Smooth muscle cell (in vitro differentiated cells): ENCODE results near the gene IRGC. TPM values are rescaled to one million over a fixed set of nuclear protein-coding genes. Genes with fewer than 3 reads are reported as not detected.

Experiments
- DNase-seq: peaks from one replicate; lab custom pipeline; 2025; ENCODE audit not compliant: unreplicated experiment; lab: John Stamatoyannopoulos, UW
- H2AFZ ChIP-seq: fragments of 200-600 bp; sonication (generic); 2 replicates; pipeline ENCODE4 v1.6.0; 2016; ENCODE audit warnings: antibody characterized with exemption, low read depth, mild to moderate bottlenecking
- H3F3A ChIP-seq: fragments of 200-600 bp; sonication (generic); 2 replicates; pipeline ENCODE4 v1.6.0; 2017; ENCODE audit warnings: antibody characterized with exemption, low read depth
- H3K27ac ChIP-seq: fragments of 200-600 bp; sonication (generic); 2 replicates; pipeline ENCODE4 v1.5.1; 2016; ENCODE audit warnings: low read depth, mild to moderate bottlenecking
- H3K27me3 ChIP-seq: fragments of 200-600 bp; sonication (generic); 2 replicates; pipeline ENCODE4 v1.6.1; 2016; ENCODE audit warnings: low read depth, mild to moderate bottlenecking
- H3K36me3 ChIP-seq: fragments of 200-600 bp; sonication (generic); 2 replicates; pipeline ENCODE4 v1.5.1; 2016; ENCODE audit warnings: low read depth
- H3K4me1 ChIP-seq: fragments of 200-600 bp; sonication (generic); 2 replicates; pipeline ENCODE4 v1.5.1; 2016; ENCODE audit warnings: low read depth
- H3K4me2 ChIP-seq: fragments of 200-600 bp; sonication (generic); 2 replicates; pipeline ENCODE4 v1.6.0; 2016; ENCODE audit warnings: mild to moderate bottlenecking
- H3K4me3 ChIP-seq: fragments of 200-600 bp; sonication (generic); 2 replicates; pipeline ENCODE4 v1.5.1; 2016; ENCODE audit warnings: mild to moderate bottlenecking
- H3K79me2 ChIP-seq: fragments of 200-600 bp; sonication (generic); 2 replicates; pipeline ENCODE4 v1.6.0; 2016; ENCODE audit warnings: low read depth, mild to moderate bottlenecking
- H3K9ac ChIP-seq: fragments of 200-600 bp; sonication (generic); 2 replicates; pipeline ENCODE4 v1.6.0; 2016; ENCODE audit warnings: low read depth
- H3K9me3 ChIP-seq: fragments of 200-600 bp; sonication (generic); replicated peaks from 2 replicates; pipeline ENCODE4 v1.5.1; 2016; ENCODE audit warnings: low read depth
- H4K20me1 ChIP-seq: fragments of 200-600 bp; sonication (generic); 2 replicates; pipeline ENCODE4 v1.6.0; 2016; ENCODE audit warnings: low read depth
- WGBS: methylation state at CpG from one replicate; pipeline ENCODE4 v1.1.7; 2016; ENCODE audit warnings: low lambda C conversion rate; 5-methylcytosine and 5-hydroxymethylcytosine counted together
- polyA plus RNA-seq: library from polyadenylated mRNA; unstranded; fragments of >200 nt; fragmentation: Nextera tagmentation; extraction: Ambion mirVana; gene quantifications from 2 replicates; pipeline ENCODE4 v1.2.1, GENCODE V29; 2016
- total RNA-seq: library from RNA; depleted of rRNA; stranded (reverse); fragments of >200 nt; gene quantifications from 2 replicates; pipeline ENCODE4 v1.2.3, GENCODE V29; 2014
- TF ChIP-seq, protein P1 (sequence below): fragments of 200-600 bp; sonication (generic); IDR thresholded peaks from 2 replicates; pipeline ENCODE4 v1.5.1; 2017; ENCODE audit warnings: borderline replicate concordance, mild to moderate bottlenecking, antibody characterized with exemption; ENCODE audit not compliant: insufficient read depth, poor library complexity, severe bottlenecking

The IRGC gene
- total and polyA plus RNA-seq, 2 experiments from 2014 or later: not detected

DNA sequence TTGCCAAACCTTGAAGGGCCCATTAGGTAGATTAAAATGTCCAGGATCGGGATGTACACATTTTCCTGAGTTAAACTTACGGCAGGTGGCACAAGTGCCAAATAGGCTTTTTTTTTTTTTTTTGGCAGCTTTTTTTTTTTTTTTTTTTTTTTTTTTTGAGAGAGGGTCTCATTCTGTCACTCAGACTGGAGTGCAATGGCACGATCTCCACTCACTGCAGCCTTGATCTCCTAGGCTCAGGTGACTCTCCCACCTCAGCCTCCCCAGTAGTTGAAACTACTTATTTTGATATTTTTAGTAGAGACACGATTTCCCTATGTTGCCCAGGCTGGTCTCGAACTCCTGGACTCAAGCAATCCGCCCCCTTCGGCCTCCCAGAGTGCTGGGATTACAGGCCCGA lies 9.0 kb downstream of the IRGC start:
- no peaks in the 10 kb centered on the region for H3K27me3 ChIP-seq

DNA sequence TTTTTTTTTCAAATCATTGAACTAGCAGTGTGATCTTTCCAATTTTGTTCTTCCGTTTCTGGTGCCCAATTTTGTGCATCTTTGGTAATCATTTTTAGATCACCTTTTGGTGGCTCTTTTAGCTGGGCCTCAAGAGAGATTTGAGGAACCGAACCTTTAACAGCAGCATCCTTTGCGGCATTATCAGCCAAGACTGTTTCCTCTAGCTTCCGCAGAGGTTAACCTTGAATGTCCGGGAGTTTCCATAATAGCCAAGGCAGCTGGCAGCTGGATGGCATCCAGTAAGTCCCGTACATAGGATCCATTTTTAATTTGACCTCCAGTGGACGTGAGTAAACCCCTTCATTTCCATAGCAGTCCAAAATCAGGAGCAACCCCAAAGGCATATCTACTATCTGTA lies 9.6 kb downstream of the IRGC start:
- no peaks in the 10 kb centered on the region for H3K4me1 ChIP-seq

More for the DNA sequence above, 9.0 kb downstream of the IRGC start:
- H3K9me3 ChIP-seq: no peaks in the 10 kb centered on the region
- no peak overlapping the region for H3K9ac ChIP-seq
- WGBS: 91% methylated on average over 8 of the region's 8 CpGs
- no peaks in the 10 kb centered on the region for H3K36me3 ChIP-seq
- DNase-seq: no peak
- no peaks in the 10 kb centered on the region for H3K4me1 ChIP-seq
- H4K20me1 ChIP-seq: no peaks in the 10 kb centered on the region
- H3F3A ChIP-seq: no peaks in the 10 kb centered on the region
- TF ChIP-seq, protein P1, sequence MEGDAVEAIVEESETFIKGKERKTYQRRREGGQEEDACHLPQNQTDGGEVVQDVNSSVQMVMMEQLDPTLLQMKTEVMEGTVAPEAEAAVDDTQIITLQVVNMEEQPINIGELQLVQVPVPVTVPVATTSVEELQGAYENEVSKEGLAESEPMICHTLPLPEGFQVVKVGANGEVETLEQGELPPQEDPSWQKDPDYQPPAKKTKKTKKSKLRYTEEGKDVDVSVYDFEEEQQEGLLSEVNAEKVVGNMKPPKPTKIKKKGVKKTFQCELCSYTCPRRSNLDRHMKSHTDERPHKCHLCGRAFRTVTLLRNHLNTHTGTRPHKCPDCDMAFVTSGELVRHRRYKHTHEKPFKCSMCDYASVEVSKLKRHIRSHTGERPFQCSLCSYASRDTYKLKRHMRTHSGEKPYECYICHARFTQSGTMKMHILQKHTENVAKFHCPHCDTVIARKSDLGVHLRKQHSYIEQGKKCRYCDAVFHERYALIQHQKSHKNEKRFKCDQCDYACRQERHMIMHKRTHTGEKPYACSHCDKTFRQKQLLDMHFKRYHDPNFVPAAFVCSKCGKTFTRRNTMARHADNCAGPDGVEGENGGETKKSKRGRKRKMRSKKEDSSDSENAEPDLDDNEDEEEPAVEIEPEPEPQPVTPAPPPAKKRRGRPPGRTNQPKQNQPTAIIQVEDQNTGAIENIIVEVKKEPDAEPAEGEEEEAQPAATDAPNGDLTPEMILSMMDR: no peak
- H3K27ac ChIP-seq: no peak overlapping the region
- no peak overlapping the region for H3K4me2 ChIP-seq
- no peaks in the 10 kb centered on the region for H3K79me2 ChIP-seq
- no peak overlapping the region for H3K4me3 ChIP-seq
- H2AFZ ChIP-seq: no peak overlapping the region

DNA sequence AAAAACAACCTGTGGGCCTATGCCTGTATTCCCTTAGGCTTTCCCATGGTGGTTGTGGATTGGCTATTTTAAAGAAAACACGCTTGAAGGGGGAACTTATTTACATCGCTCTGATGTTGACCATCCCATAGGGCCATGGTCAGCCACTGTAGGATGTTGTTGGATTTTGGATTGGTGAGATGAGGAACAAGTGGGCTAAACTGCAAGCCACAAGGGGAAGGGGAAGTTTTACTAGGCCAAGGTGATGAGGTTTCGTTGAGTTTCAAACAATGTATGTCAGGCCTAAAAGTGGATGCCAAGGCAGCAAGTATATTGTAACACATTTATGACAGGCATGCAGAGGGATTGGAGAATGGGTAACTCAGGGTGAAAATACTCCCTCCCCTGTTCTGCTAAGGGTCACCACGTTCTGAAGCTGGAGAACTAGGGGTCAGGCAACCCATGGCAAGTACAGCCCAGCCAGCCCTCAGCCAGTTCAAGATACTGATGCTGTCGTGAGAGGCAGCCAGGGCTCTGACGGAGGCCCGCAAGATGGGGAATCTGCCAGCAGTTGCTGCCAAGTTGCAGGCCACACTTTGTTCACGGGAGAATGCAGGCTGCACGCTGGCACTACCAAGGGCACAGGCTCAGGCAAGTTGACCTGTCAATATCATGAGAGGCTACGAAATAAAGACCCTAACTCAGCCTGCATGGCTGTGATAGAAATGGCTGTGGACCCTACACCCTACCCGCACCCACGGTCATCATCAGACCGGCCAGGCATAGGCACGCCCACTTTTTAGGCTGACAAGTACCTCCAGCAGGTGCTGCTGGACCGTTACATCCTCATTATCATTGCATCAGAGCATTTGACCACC lies 11.1 kb downstream of the IRGC start:
- Histone ChIP-seq H3K4me1 (no peaks in the 10 kb centered on the region), H3K27me3 (no peaks in the 10 kb centered on the region), H3K27ac (no peak overlapping the region), H3K9me3 (no peaks in the 10 kb centered on the region), H3K4me2 (no peak overlapping the region), H3K36me3 (no peaks in the 10 kb centered on the region), H2AFZ (no peak overlapping the region), H3K4me3 (no peak overlapping the region), H4K20me1 (no peaks in the 10 kb centered on the region), H3F3A (no peaks in the 10 kb centered on the region), H3K9ac (no peak overlapping the region), H3K79me2 (no peaks in the 10 kb centered on the region)
- DNase-seq: no peak
- TF ChIP-seq, protein P1: no peak
- WGBS: 87% methylated on average over 15 of the region's 15 CpGs

More for the DNA sequence above, 9.6 kb downstream of the IRGC start:
- Histone ChIP-seq H3K27me3 (no peaks in the 10 kb centered on the region), H3K27ac (no peak overlapping the region), H3K79me2 (no peaks in the 10 kb centered on the region), H3K9me3 (no peaks in the 10 kb centered on the region), H3K9ac (no peak overlapping the region), H2AFZ (no peak overlapping the region), H3K4me2 (no peak overlapping the region), H3F3A (no peaks in the 10 kb centered on the region), H4K20me1 (no peaks in the 10 kb centered on the region), H3K4me3 (no peak overlapping the region), H3K36me3 (no peaks in the 10 kb centered on the region)
- DNase-seq: no peak
- TF ChIP-seq, protein P1: no peak
- 93% methylated on average over 7 of the region's 7 CpGs for WGBS

DNA sequence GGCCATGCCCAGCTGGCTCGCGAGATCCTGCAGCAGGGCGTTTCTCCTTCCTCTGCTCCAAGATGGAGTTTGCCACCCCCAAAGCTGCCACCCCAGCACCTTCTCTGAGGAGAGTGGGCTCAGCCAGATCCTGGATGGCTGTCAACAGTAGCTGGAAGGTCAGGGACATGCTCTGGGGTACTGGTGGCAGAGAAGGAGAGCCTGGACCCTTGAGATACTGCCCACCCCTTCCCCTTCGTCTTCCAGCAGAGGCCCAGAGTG lies 11.6 kb downstream of the IRGC start:
- Histone ChIP-seq H3K4me1 (no peaks in the 10 kb centered on the region), H2AFZ (no peak overlapping the region), H3K27me3 (no peaks in the 10 kb centered on the region), H3K4me3 (no peak overlapping the region), H3K9ac (no peak overlapping the region), H4K20me1 (no peaks in the 10 kb centered on the region), H3K27ac (no peak overlapping the region), H3K36me3 (no peaks in the 10 kb centered on the region), H3K4me2 (no peak overlapping the region), H3F3A (no peaks in the 10 kb centered on the region), H3K9me3 (no peaks in the 10 kb centered on the region), H3K79me2 (no peaks in the 10 kb centered on the region)
- TF ChIP-seq, protein P1: no peak
- DNase-seq: no peak
- 97% methylated on average over 4 of the region's 4 CpGs for WGBS
